ENCODE data around the gene THEM4.
"Not testable (repeated sequence)": the region's sequence is repeated elsewhere in the genome, so short reads cannot be mapped to it uniquely, and the experiment has no call there.

THEM4 gene

GRCh38 chr1:151888972-151889570 is 20.2 kb downstream of the THEM4 start:
- DNase-seq (ENCODE audit: low spot score), result peak; percentile 26

DNA sequence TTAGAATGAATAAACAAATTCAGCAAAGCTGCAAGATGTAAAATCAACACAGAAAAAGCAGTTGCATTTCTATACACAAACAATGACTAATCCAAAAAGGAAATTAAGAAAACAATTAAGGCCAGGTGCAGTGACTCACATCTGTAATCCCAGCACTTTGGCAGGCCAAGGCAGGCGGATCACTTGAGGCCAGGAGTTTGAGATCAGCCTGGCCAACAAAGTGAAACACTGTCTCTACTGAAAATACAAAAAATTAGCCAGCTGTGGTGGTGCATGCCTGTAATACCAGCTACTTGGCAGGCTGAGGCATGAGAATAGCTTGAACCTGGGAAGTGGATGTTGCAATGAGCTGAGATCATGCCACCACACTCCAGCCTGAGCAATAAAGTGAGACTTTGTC is 22.3 kb downstream of the THEM4 start:
- no peak for DNase-seq (ENCODE audit: low spot score)

More at GRCh38 chr1:151888972-151889570, 20.2 kb downstream of the THEM4 start:
- TF ChIP-seq, protein P1, sequence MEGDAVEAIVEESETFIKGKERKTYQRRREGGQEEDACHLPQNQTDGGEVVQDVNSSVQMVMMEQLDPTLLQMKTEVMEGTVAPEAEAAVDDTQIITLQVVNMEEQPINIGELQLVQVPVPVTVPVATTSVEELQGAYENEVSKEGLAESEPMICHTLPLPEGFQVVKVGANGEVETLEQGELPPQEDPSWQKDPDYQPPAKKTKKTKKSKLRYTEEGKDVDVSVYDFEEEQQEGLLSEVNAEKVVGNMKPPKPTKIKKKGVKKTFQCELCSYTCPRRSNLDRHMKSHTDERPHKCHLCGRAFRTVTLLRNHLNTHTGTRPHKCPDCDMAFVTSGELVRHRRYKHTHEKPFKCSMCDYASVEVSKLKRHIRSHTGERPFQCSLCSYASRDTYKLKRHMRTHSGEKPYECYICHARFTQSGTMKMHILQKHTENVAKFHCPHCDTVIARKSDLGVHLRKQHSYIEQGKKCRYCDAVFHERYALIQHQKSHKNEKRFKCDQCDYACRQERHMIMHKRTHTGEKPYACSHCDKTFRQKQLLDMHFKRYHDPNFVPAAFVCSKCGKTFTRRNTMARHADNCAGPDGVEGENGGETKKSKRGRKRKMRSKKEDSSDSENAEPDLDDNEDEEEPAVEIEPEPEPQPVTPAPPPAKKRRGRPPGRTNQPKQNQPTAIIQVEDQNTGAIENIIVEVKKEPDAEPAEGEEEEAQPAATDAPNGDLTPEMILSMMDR (IDR thresholded peaks at IDR 0.05; ENCODE audit: extremely low read depth, missing control alignments), result peak; percentile 15

DNA sequence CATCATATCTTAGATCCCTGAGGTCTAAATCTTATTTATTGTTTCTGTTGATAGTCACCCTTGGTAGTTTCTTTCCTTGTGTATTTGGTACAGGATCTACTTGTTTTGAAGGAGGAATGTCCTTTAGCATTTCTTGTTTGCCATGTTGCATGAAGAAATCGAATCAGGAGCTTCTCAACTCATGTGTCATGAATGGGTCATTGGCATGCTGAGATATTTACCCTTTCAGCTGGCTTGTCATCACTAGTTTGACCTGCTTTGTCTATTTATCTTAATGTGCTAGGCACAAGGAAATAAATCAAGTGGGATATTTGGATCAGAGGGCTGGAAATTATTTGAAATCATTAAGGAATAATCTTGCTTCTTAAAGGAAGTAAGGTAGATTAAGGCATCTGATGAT is 23.8 kb downstream of the THEM4 start:
- TF ChIP-seq, protein P1 (IDR thresholded peaks at IDR 0.05; ENCODE audit: extremely low read depth, missing control alignments), result no peak
- no peak for DNase-seq (ENCODE audit: low spot score)

More for the DNA sequence above, 22.3 kb downstream of the THEM4 start:
- TF ChIP-seq, protein P1 (IDR thresholded peaks at IDR 0.05; ENCODE audit: extremely low read depth, missing control alignments), result no peak

DNA sequence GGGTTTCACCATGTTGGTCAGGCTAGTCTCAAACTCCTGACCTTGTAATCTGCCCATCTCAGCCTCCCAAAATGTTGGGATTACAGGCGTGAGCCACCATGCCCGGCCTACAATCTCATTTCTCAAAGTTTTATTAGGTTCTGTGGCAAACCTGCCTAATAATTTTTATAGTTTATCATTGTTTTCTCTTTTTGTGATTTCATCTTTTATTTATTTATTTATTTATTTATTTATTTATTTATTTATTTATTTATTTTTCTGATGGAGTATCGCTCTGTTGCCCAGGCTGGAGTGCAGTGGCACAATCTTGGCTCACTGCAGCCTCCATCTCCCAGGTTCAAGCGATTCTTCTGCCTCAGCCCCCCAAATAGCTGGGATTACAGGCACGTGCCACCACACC is 24.4 kb downstream of the THEM4 start:
- DNase-seq (ENCODE audit: low spot score), result not testable (repeated sequence)

DNA sequence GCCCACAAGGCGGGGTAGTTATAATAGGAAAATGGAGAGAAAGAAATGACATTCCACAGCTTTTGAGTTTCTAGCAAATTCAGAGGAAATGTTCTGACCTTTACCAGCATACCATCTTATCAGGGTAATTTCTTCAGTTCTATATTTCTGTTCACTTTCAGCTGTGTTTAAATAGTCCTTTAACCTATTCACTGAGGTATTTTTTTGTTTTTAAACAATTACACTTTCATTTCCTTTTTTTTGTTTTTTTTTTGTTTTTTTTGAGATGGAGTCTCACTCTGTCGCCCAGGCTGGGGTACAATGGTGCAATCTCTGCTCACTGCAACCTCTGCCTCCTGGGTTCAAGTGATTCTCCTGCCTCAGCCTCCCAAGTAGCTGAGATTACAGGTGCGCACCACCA is 24.9 kb downstream of the THEM4 start:
- not testable (repeated sequence) for DNase-seq (ENCODE audit: low spot score)

- DNase-seq (ENCODE audit: low spot score), result not testable (repeated sequence)
Observed at GRCh38 chr1:151883898-151884297, 25.4 kb downstream of the THEM4 start.

DNA sequence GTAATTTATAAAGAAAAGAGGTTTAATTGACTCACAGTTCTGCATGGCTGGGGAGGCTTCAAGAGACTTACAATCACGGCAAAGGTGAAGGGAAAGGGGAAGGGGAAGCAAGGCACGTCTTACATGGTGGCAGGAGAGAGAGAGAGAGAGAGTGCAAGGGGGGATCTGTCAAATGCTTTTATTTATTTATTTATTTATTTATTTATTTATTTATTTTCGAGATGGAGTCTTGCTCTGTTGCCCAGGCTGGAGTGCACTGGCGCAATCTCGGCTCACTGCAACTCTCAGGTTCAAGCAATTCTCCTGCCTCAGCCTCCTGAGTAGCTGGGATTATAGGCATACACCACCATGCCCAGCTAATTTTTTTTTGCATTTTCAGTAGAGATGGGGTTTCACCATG is 26.4 kb downstream of the THEM4 start:
- not testable (repeated sequence) for DNase-seq (ENCODE audit: low spot score)

DNA sequence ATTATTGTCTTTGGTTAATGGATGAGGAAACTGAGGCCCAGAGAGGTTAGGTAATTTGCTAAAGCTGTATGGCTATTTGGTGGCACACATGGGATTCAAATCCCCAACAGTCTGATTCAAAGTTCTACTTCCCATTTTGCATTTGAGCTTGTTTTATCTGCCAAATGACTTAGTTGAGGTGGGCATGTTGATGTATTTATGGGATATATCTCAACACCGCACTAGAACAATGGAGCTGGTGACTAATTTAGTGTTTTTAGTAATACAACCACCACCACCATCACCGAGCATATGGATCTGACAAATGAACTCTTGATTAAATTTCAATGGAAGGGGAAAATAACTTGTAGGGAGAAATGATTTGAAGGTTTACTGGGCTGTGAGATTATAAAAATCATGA is 26.8 kb downstream of the THEM4 start:
- TF ChIP-seq, protein P1 (IDR thresholded peaks at IDR 0.05; ENCODE audit: extremely low read depth, missing control alignments), result no peak
- DNase-seq (ENCODE audit: low spot score), result no peak

DNA sequence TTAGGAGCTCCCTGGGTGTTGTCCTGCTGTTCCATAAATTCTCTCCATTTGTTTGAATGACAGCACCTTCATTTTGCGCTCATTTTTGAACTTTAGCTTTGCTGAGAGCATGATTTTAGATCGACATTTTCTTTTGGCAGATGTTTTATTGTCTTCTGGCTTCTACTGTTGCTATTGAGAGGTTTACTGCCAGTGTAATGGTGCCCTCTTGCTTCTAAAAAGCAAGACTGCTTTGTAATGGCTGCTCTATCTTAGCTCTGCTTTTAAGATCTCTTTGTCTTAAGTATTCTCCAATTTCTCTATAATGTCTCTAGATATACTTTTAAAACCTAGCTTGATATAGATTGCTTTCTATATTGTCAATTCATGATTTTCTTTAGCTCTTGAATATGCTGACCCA is 27.8 kb downstream of the THEM4 start:
- DNase-seq (ENCODE audit: low spot score), result no peak
- TF ChIP-seq, protein P1 (IDR thresholded peaks at IDR 0.05; ENCODE audit: extremely low read depth, missing control alignments), result no peak
